BLaER1 treated with 17β-estradiol and CSF1 and Interleukin-3, amounts not matched to agents 10 nM and 100 nM (cell line): Measurements from ENCODE around the gene BACH1.

Source experiments
- H3K27ac ChIP-seq, 11 experiments: shearing (Covaris generic); formaldehyde crosslinking; 2 replicates each; pipeline ENCODE4 v1.8.1; 2022
- H3K27me3 ChIP-seq, 11 experiments: shearing (Covaris generic); formaldehyde crosslinking; 2 replicates each; pipeline ENCODE4 v1.8.1; 2022
- H3K36me3 ChIP-seq, 11 experiments: shearing (Covaris generic); formaldehyde crosslinking; 2 replicates each; pipeline ENCODE4 v1.8.1; 2022
- H3K4me1 ChIP-seq, 10 experiments: shearing (Covaris generic); formaldehyde crosslinking; 2 replicates each; pipeline ENCODE4 v1.8.1; 2022
- H3K4me2 ChIP-seq, 11 experiments: shearing (Covaris generic); formaldehyde crosslinking; 2 replicates each; pipeline ENCODE4 v1.8.1; 2022
- H3K4me3 ChIP-seq, 10 experiments: shearing (Covaris generic); formaldehyde crosslinking; 2 replicates each; pipeline ENCODE4 v1.8.1; 2022
- H3K9ac ChIP-seq, 11 experiments: shearing (Covaris generic); formaldehyde crosslinking; 2 replicates each; pipeline ENCODE4 v1.8.1; 2022
- H3K9me3 ChIP-seq, 11 experiments: shearing (Covaris generic); formaldehyde crosslinking; replicated peaks in 1 of 11; 2 replicates each; pipeline ENCODE4 v1.8.1; 2022
- H4K20me1 ChIP-seq, 11 experiments: shearing (Covaris generic); formaldehyde crosslinking; 2 replicates each; pipeline ENCODE4 v1.8.1; 2022
- Cebpa-rat ChIP-seq, 11 experiments: shearing (Covaris generic); IDR thresholded peaks; 2 replicates each; pipeline ENCODE4 v1.8.1; 2022

BACH1 gene

DNA sequence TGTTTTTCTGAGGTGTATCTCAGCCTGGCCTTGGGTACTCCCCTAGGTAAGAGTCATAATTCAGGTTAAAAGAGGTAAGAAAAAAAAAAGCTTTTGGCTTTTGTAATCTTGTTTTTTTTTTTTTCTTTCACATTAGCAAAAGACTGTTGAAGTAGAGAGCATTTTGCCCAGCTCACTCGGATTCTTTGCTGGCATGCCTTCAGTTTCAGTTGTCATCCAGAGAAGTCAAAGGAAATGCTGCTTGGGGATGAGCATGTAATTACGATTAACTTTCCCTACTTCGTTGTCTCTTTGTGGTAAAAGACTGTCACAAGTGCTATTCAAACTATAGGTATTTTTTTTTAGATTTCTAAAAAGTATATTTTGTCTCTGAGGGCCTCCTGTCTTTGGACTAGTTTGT lies 6.3 kb downstream of the BACH1 start:
- Histone ChIP-seq H3K4me2 (peak overlapping the region; percentile 1 to 92 (median 63); a peak in 17 of 22 replicates), H3K36me3 (peaks cover 22 to 88% (median 30%) of the 10 kb centered on the region in 11 experiments; a peak in 21 of 22 replicates), H3K9me3 (peaks cover 0 to 17% (median 13%) of the 10 kb centered on the region in 11 experiments; a peak in 18 of 22 replicates), H3K27me3 (no peaks in the 10 kb centered on the region), H3K9ac (peak overlapping the region in 5 of 11 experiments; percentile 6 to 99 (median 97); a peak in 8 of 22 replicates), H3K27ac (peak overlapping the region in 10 of 11 experiments; percentile 38 to 99 (median 62); a peak in 17 of 22 replicates), H3K4me3 (peak overlapping the region in 3 of 10 experiments; percentile 84 to 92 (median 85); a peak in 4 of 20 replicates), H4K20me1 (peaks cover 57 to 100% (median 97%) of the 10 kb centered on the region in 11 experiments), H3K4me1 (peaks cover 64 to 96% (median 79%) of the 10 kb centered on the region in 10 experiments)
- no peak for TF ChIP-seq Cebpa-rat (IDR thresholded peaks at IDR 0.05)

DNA sequence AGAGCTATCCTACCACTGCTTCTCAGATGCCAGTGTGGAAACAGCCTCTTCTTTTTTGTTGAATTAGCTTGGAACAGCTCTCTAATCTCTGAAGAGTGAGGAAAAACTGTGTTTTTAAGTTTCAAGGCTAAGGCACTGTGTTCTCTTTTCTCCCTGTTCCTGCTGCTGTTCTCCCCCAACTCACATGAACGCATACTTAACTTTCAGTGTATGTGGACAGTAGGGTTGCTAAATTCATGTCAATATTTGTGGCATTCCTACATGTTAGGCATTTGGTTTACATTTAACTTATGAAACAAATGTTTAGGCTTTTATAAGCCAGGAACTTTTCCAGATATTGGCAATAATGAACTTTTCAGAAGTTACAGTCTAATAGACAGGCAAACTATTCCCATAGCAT lies 6.8 kb downstream of the BACH1 start:
- H3K4me2 ChIP-seq: peak overlapping the region; percentile 1 to 92 (median 63); a peak in 18 of 22 replicates
- H3K9ac ChIP-seq: peak overlapping the region in 6 of 11 experiments; percentile 6 to 99 (median 70); a peak in 8 of 22 replicates
- H3K36me3 ChIP-seq: peaks cover 27 to 90% (median 35%) of the 10 kb centered on the region in 11 experiments; a peak in 21 of 22 replicates
- no peaks in the 10 kb centered on the region for H3K27me3 ChIP-seq
- H4K20me1 ChIP-seq: peaks cover 52 to 100% (median 94%) of the 10 kb centered on the region in 11 experiments
- peaks cover 0 to 22% (median 18%) of the 10 kb centered on the region in 11 experiments; a peak in 19 of 22 replicates for H3K9me3 ChIP-seq
- no peak for TF ChIP-seq Cebpa-rat (IDR thresholded peaks at IDR 0.05)
- H3K4me1 ChIP-seq: peaks cover 59 to 100% (median 77%) of the 10 kb centered on the region in 10 experiments
- H3K27ac ChIP-seq: peak overlapping the region in 10 of 11 experiments; percentile 38 to 99 (median 62); a peak in 18 of 22 replicates
- H3K4me3 ChIP-seq: peak overlapping the region in 3 of 10 experiments; percentile 84 to 92 (median 85); a peak in 4 of 20 replicates

DNA sequence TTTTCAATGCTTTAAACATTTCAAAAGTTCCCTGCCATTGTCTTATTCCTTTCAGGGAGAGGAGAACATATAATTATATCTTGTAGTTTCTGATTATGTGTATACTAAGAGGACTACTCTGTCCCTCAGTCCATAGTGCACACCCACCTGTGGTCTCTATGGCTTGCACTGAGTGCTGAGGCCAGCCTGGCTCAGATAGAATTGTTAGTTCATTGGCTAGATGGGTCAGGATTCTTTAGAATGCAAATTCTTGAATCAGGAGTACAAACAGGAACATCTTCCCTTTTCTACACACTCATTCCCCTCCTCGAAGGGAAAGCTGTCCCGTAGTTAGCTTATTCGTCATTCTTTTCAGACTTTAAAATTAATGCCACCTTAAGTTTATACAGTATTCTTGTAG lies 8.2 kb downstream of the BACH1 start:
- TF ChIP-seq Cebpa-rat (IDR thresholded peaks at IDR 0.05): no peak
- peak overlapping the region; percentile 48 to 92 (median 67); a peak in 20 of 22 replicates for H3K4me2 ChIP-seq
- peaks cover 38 to 95% (median 48%) of the 10 kb centered on the region in 11 experiments for H3K36me3 ChIP-seq
- H3K9me3 ChIP-seq: peaks cover 0 to 36% (median 32%) of the 10 kb centered on the region in 11 experiments; a peak in 19 of 22 replicates
- H3K27me3 ChIP-seq: no peaks in the 10 kb centered on the region
- peak overlapping the region in 2 of 10 experiments; percentile 2 to 16; a peak in 1 of 20 replicates for H3K4me3 ChIP-seq
- peak overlapping the region in 9 of 11 experiments; percentile 12 to 99 (median 41); a peak in 12 of 22 replicates for H3K27ac ChIP-seq
- H3K9ac ChIP-seq: peak overlapping the region in 4 of 11 experiments; percentile 17 to 28 (median 20); a peak in 3 of 22 replicates
- peaks cover 47 to 100% (median 64%) of the 10 kb centered on the region in 10 experiments for H3K4me1 ChIP-seq
- H4K20me1 ChIP-seq: peaks cover 48 to 100% (median 91%) of the 10 kb centered on the region in 11 experiments

DNA sequence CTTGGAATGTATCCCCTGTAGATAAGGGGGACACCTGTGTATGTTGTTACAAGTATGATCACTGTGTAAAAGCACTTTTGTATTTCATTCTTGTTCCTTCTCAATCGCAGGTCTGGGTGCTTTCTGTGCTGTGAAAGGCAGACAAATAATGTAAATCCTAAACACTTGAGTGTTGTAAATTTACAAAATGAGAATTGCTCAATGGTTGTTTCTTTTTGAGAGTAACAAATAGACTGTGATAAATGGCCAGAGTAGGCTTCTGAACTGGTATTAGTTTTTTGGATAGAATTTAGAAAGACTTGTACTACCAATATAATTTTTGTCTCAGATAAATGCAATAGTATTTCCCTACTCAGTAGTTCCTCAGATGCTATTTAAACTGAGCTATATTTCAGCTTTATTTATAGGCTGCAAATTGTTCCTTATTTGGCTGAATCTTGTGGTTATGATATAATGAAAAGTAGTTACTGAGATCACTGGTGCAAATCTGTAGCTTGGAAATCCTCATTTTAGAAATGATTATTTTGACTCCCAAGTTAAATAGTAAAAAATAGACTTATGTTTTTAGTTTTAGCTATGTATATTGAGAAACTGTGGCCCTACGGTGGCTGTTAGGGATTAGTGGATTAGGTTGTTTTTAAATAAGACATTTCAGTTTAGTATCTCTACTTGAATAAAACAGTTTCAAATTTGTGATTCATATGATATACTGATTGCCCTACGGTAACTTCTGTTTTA lies 9.2 kb downstream of the BACH1 start:
- Histone ChIP-seq H3K9ac (peak overlapping the region in 5 of 11 experiments; percentile 11 to 48 (median 17); a peak in 5 of 22 replicates), H4K20me1 (peaks cover 43 to 100% (median 90%) of the 10 kb centered on the region in 11 experiments), H3K27me3 (no peaks in the 10 kb centered on the region), H3K4me2 (peak overlapping the region; percentile 48 to 92 (median 67); a peak in 21 of 22 replicates), H3K9me3 (peaks cover 0 to 46% (median 42%) of the 10 kb centered on the region in 11 experiments; a peak in 19 of 22 replicates), H3K4me1 (peaks cover 41 to 100% (median 55%) of the 10 kb centered on the region in 10 experiments), H3K36me3 (peaks cover 42 to 95% (median 57%) of the 10 kb centered on the region in 11 experiments), H3K27ac (peak overlapping the region; percentile 3 to 99 (median 27); a peak in 16 of 22 replicates), H3K4me3 (peak overlapping the region in 2 of 10 experiments; percentile 16 to 20; a peak in 3 of 20 replicates)
- no peak for TF ChIP-seq Cebpa-rat (IDR thresholded peaks at IDR 0.05)

DNA sequence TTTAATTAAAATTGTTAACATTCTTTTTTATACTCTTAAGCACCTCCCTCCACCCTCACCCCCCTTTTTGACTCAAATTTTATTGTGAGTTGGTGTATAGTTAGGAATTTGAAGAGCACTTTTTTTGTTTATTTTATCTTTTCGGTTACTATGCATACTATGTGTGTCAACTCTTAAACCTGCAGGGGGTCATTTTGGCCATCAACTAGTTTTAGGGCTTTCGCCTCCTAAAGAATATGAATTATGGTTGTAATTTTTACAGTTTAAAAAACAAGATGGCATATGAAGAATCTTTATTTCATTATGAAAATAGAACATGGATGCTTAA lies 9.7 kb downstream of the BACH1 start:
- Histone ChIP-seq H3K9me3 (peaks cover 0 to 51% (median 46%) of the 10 kb centered on the region in 11 experiments; a peak in 19 of 22 replicates), H3K27ac (peak overlapping the region in 9 of 11 experiments; percentile 6 to 99 (median 26); a peak in 8 of 22 replicates), H4K20me1 (peaks cover 37 to 100% (median 90%) of the 10 kb centered on the region in 11 experiments), H3K27me3 (no peaks in the 10 kb centered on the region), H3K9ac (no peak overlapping the region; a peak in 1 of 22 replicates), H3K36me3 (peaks cover 45 to 96% (median 61%) of the 10 kb centered on the region in 11 experiments), H3K4me1 (peaks cover 41 to 100% (median 55%) of the 10 kb centered on the region in 10 experiments), H3K4me2 (peak overlapping the region; percentile 48 to 92 (median 67); a peak in 16 of 22 replicates), H3K4me3 (no peak overlapping the region)
- TF ChIP-seq Cebpa-rat (IDR thresholded peaks at IDR 0.05): no peak

GRCh38 chr21:29309703-29310102 lies 11.0 kb downstream of the BACH1 start:
- peaks cover 50 to 99% (median 64%) of the 10 kb centered on the region in 11 experiments for H3K36me3 ChIP-seq
- H3K4me3 ChIP-seq: no peak overlapping the region; a peak in 1 of 20 replicates
- peaks cover 30 to 100% (median 43%) of the 10 kb centered on the region in 10 experiments for H3K4me1 ChIP-seq
- H3K4me2 ChIP-seq: peak overlapping the region in 3 of 11 experiments; percentile 86 to 87 (median 86); a peak in 4 of 22 replicates
- TF ChIP-seq Cebpa-rat (IDR thresholded peaks at IDR 0.05): no peak
- H3K9ac ChIP-seq: no peak overlapping the region
- peaks cover 29 to 100% (median 90%) of the 10 kb centered on the region in 11 experiments; a peak in 21 of 22 replicates for H4K20me1 ChIP-seq
- H3K27me3 ChIP-seq: no peaks in the 10 kb centered on the region
- peaks cover 0 to 57% (median 49%) of the 10 kb centered on the region in 11 experiments; a peak in 19 of 22 replicates for H3K9me3 ChIP-seq
- no peak overlapping the region for H3K27ac ChIP-seq

DNA sequence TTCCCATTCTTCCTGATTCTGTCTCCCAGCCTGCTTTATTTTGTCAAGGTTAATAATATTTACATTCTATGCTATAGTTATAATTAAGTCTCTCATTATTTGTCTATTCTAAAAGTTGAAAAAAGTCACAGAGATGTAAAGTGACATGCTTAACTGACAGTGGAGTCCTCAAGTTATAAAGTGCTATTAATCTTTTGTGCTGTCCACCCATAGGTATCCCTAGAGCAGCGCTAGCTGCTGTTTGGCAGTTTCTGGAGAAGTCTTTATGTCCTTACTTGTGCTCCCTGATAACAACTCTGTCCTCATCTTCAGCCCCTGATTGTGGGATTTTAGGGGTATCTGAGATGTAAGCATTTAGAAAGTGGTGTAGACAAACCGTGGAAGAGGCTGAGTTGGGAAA lies 13.1 kb downstream of the BACH1 start:
- Histone ChIP-seq H3K4me3 (no peak overlapping the region), H3K4me1 (peaks cover 14 to 100% (median 23%) of the 10 kb centered on the region in 10 experiments), H4K20me1 (peaks cover 27 to 100% (median 86%) of the 10 kb centered on the region in 11 experiments; a peak in 21 of 22 replicates), H3K4me2 (peak overlapping the region in 3 of 11 experiments; percentile 6 to 71 (median 69); a peak in 4 of 22 replicates), H3K9me3 (peaks cover 0 to 73% (median 56%) of the 10 kb centered on the region in 11 experiments; a peak in 19 of 22 replicates), H3K27ac (no peak overlapping the region), H3K36me3 (peaks cover 50 to 100% (median 57%) of the 10 kb centered on the region in 11 experiments), H3K27me3 (no peaks in the 10 kb centered on the region), H3K9ac (no peak overlapping the region)
- no peak for TF ChIP-seq Cebpa-rat (IDR thresholded peaks at IDR 0.05)

DNA sequence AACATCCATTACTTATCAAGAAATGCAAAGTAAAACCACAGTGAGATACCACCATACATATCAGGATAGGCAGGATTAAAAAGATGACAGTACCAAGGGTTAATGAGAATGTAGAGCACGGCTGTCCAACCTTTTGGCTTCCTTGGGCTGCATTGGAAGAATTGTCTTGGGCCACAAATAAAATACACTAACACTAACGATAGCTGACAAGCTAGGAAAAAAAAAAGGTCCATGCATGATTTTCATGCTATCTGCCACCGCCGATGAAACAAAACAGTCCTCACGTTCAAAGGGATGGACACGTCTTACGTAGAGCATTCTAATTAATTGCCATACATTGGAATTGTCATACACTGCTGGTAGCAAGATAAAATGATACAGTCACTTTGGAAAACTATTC lies 14.3 kb downstream of the BACH1 start:
- no peak for TF ChIP-seq Cebpa-rat (IDR thresholded peaks at IDR 0.05)
- Histone ChIP-seq H4K20me1 (peaks cover 27 to 100% (median 86%) of the 10 kb centered on the region in 11 experiments; a peak in 20 of 22 replicates), H3K4me2 (peak overlapping the region in 3 of 11 experiments; percentile 64 to 71 (median 69); a peak in 5 of 22 replicates), H3K4me3 (no peak overlapping the region), H3K9ac (no peak overlapping the region), H3K9me3 (peaks cover 0 to 85% (median 67%) of the 10 kb centered on the region in 11 experiments; a peak in 19 of 22 replicates), H3K27me3 (no peaks in the 10 kb centered on the region), H3K27ac (no peak overlapping the region), H3K4me1 (peaks cover 2 to 100% (median 12%) of the 10 kb centered on the region in 10 experiments), H3K36me3 (peaks cover 56 to 100% (median 67%) of the 10 kb centered on the region in 11 experiments)
